HL-60 (cell line): ENCODE data around the gene IKZF5.

Experiments used
- TF ChIP-seq, protein P1 (sequence below): IDR thresholded peaks from one replicate; pipeline ENCODE4 v1.5.1; 2011; ENCODE audit warnings: low read length, control low read depth, inconsistent platforms; ENCODE audit not compliant: insufficient read depth
- TF ChIP-seq, protein P2 (sequence below): IDR thresholded peaks from 2 replicates; pipeline ENCODE4 v1.6.1; 2012; ENCODE audit warnings: low read depth; ENCODE audit not compliant: insufficient replicate concordance

DNA sequence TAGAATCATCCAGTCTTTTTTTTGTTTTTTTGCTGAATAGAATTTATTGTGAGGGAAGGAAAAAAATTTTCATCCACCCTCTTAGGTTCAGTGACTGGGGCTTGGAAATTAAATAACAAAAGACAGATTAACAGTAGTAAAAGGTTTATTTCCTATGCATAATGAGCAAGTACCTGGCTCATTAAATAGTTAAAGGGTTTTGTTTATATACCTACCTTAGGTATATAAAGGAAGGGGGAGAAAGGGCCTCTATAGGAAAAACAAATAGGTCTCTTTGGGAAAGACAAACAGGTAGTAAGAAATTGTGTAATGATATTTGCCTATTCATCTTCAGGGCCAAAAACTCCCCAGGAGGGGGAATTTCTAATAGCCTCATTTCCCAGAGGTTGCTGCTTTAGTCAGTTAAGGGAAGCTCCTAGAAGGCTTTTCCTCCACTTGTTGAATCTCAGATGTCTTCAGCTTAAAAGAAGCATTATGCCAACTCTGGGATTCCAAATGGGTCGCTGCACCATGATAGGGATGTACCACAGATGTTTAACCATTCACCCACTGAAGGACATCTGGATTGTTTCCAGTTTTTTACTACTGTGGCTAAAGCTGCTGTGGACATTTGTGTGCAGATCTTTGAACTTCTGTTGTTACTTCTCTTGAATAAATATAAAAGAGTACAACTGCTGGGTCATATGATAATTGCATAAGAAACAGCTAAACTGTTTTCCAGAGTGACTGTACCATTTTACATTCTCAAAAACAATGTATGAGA, 11.5 kb upstream of the IKZF5 start:
- TF ChIP-seq, protein P1, sequence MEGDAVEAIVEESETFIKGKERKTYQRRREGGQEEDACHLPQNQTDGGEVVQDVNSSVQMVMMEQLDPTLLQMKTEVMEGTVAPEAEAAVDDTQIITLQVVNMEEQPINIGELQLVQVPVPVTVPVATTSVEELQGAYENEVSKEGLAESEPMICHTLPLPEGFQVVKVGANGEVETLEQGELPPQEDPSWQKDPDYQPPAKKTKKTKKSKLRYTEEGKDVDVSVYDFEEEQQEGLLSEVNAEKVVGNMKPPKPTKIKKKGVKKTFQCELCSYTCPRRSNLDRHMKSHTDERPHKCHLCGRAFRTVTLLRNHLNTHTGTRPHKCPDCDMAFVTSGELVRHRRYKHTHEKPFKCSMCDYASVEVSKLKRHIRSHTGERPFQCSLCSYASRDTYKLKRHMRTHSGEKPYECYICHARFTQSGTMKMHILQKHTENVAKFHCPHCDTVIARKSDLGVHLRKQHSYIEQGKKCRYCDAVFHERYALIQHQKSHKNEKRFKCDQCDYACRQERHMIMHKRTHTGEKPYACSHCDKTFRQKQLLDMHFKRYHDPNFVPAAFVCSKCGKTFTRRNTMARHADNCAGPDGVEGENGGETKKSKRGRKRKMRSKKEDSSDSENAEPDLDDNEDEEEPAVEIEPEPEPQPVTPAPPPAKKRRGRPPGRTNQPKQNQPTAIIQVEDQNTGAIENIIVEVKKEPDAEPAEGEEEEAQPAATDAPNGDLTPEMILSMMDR, result no peak
- TF ChIP-seq, protein P2, sequence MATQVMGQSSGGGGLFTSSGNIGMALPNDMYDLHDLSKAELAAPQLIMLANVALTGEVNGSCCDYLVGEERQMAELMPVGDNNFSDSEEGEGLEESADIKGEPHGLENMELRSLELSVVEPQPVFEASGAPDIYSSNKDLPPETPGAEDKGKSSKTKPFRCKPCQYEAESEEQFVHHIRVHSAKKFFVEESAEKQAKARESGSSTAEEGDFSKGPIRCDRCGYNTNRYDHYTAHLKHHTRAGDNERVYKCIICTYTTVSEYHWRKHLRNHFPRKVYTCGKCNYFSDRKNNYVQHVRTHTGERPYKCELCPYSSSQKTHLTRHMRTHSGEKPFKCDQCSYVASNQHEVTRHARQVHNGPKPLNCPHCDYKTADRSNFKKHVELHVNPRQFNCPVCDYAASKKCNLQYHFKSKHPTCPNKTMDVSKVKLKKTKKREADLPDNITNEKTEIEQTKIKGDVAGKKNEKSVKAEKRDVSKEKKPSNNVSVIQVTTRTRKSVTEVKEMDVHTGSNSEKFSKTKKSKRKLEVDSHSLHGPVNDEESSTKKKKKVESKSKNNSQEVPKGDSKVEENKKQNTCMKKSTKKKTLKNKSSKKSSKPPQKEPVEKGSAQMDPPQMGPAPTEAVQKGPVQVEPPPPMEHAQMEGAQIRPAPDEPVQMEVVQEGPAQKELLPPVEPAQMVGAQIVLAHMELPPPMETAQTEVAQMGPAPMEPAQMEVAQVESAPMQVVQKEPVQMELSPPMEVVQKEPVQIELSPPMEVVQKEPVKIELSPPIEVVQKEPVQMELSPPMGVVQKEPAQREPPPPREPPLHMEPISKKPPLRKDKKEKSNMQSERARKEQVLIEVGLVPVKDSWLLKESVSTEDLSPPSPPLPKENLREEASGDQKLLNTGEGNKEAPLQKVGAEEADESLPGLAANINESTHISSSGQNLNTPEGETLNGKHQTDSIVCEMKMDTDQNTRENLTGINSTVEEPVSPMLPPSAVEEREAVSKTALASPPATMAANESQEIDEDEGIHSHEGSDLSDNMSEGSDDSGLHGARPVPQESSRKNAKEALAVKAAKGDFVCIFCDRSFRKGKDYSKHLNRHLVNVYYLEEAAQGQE, result no peak
